WI38 (cell line): ENCODE data around the gene INPP5D.
A peak's percentile ranks its signal among the peaks of the same experiment; 100 is the strongest.

Source experiments
- H3K4me3 ChIP-seq: 2 replicates; pipeline ENCODE4 v1.5.1; 2011; ENCODE audit warnings: low read depth, mild to moderate bottlenecking, control low read depth, low read length
- CTCF ChIP-seq: IDR thresholded peaks from 2 replicates; pipeline ENCODE4 v1.5.1; 2012; ENCODE audit warnings: low read depth, mild to moderate bottlenecking, control low read depth, low read length

INPP5D gene

GRCh38 chr2:233245406-233245805 lies 185.3 kb downstream of the INPP5D start:
- no peak for TF ChIP-seq CTCF
- H3K4me3 ChIP-seq = no peak overlapping the region

- no peak for TF ChIP-seq CTCF
- no peak overlapping the region for H3K4me3 ChIP-seq
Observed at GRCh38 chr2:233247116-233247515, 187.0 kb downstream of the INPP5D start.

GRCh38 chr2:233247744-233248143 lies 187.6 kb downstream of the INPP5D start:
- no peak for TF ChIP-seq CTCF
- no peak overlapping the region for H3K4me3 ChIP-seq

GRCh38 chr2:233248999-233249398 lies 188.9 kb downstream of the INPP5D start:
- TF ChIP-seq CTCF = no peak
- no peak overlapping the region for H3K4me3 ChIP-seq

- no peak overlapping the region for H3K4me3 ChIP-seq
- no peak for TF ChIP-seq CTCF
Observed at GRCh38 chr2:233250568-233250967, 190.4 kb downstream of the INPP5D start.

- peak overlapping the region; percentile 91 for H3K4me3 ChIP-seq
- TF ChIP-seq CTCF = no peak
Observed at GRCh38 chr2:233250985-233251305, 190.8 kb downstream of the INPP5D start.

GRCh38 chr2:233251306-233252116 lies 191.4 kb downstream of the INPP5D start, which contains the start of gene ATG16L1:
Gene ATG16L1 (plus strand): TSS chr2:233251673. CDS start chr2:233251828, 155 bp downstream.
- TF ChIP-seq CTCF = peak; percentile 89
- H3K4me3 ChIP-seq = peak within 1 kb of the TSS; percentile 91
